Stimulated activated CD4-positive, alpha-beta T cell treated with anti-CD3 and anti-CD28 coated beads, Interleukin-15, amount 100 ng/mL, for 48 hours (primary cell): Measurements from ENCODE around the gene OR8K3.

Experiments used
- DNase-seq, 2 donors: peaks; one replicate each; pipeline ENCODE4 v3.0.0-alpha.2; 2020; ENCODE audit warnings: low read depth in 2 of 2

OR8K3 gene

GRCh38 chr11:56314844-56315243, at the start of gene OR8K3:
Gene OR8K3 (plus strand): TSS chr11:56315144. CDS start chr11:56318307, 3,163 bp downstream.
- no peak for DNase-seq

- no peak for DNase-seq
Observed at GRCh38 chr11:56271092-56271491, 43.9 kb upstream of the OR8K3 start.

- no peak for DNase-seq
Observed at GRCh38 chr11:56273854-56274253, 41.1 kb upstream of the OR8K3 start, which contains the start of gene OR5T1. Gene OR5T1 (plus strand): TSS chr11:56274154. CDS start chr11:56275639, 1,485 bp downstream.

- no peak for DNase-seq
Observed at GRCh38 chr11:56292154-56292553, 22.8 kb upstream of the OR8K3 start, which contains the start of gene OR8H1. Gene OR8H1 (minus strand): TSS chr11:56292254. CDS start chr11:56291062, 1,192 bp downstream.

- no peak for DNase-seq
Observed at GRCh38 chr11:56296898-56297297, 18.0 kb upstream of the OR8K3 start.

- DNase-seq, result no peak
Observed at GRCh38 chr11:56307836-56308235, 7.1 kb upstream of the OR8K3 start.

- DNase-seq, result no peak
Observed at GRCh38 chr11:56331861-56332491, 17.0 kb downstream of the OR8K3 start.

- DNase-seq, result no peak
Observed at GRCh38 chr11:56333156-56333555, 18.2 kb downstream of the OR8K3 start.

- no peak for DNase-seq
Observed at GRCh38 chr11:56340289-56340688, 25.3 kb downstream of the OR8K3 start.

GRCh38 chr11:56345739-56346138, 30.8 kb downstream of the OR8K3 start, which contains the start of gene OR8K1:
Gene OR8K1 (plus strand): TSS chr11:56346039. CDS start chr11:56346039, 0 bp downstream.
- DNase-seq, result no peak

- no peak for DNase-seq
Observed at GRCh38 chr11:56353991-56354390, 39.0 kb downstream of the OR8K3 start, which contains the start of gene OR8J1. Gene OR8J1 (plus strand): TSS chr11:56354291. CDS start chr11:56360247, 5,956 bp downstream.
